ENCODE data around the gene GALNTL6. TPM values are rescaled to one million over a fixed set of nuclear protein-coding genes. Genes with fewer than 3 reads are reported as not detected.
A peak's percentile ranks its signal among the peaks of the same experiment; 100 is the strongest.

Gene GALNTL6
- total and polyA plus RNA-seq, 9 of the 15 experiments (the other 6 are each of a cell fraction or from before 2014, with no cell fraction given) = 0.18 to 0.50 (median 0.29) TPM

GRCh38 chr4:172895699-172896098 lies 1082.5 kb downstream of the GALNTL6 start:
- intact Hi-C loops (cut with micrococcal nuclease) (loop anchor here (10.0 kb wide), 2 partner anchors 359 to 519 kb away; no protein-coding TSS in a partner anchor), in situ Hi-C loops (cut with MboI) (no loop called here)
- 7% methylated on average over 3 of the region's 3 CpGs for WGBS (ENCODE audit: insufficient coverage, low coverage, missing lambda C conversion rate)
- no peak for DNase-seq (ENCODE audit: extremely low read depth in 1 of 4, low spot score in 3 of 4)
- ATAC-seq = no peak
- Histone ChIP-seq H3K27ac (ENCODE audit: extremely low read depth, low read depth, low read length) (no peak overlapping the region), H3K4me1 (replicated peaks in 1 of 2; ENCODE audit: control insufficient read depth in 2 of 2, insufficient read depth in 2 of 2, low read length in 2 of 2) (no peaks in the 10 kb centered on the region), H3K4me2 (ENCODE audit: insufficient read depth, low read length) (no peak overlapping the region), H3K4me3 (no peak overlapping the region), H3K27me3 (ENCODE audit: control insufficient read depth in 2 of 2, insufficient read depth in 2 of 2, low read length in 2 of 2) (no peaks in the 10 kb centered on the region), H2AFZ (ENCODE audit: low read depth, low read length) (no peak overlapping the region), H3K9me3 (replicated peaks; ENCODE audit: control insufficient read depth, insufficient read depth, low read depth, low read length) (no peaks in the 10 kb centered on the region; the same call in 1 of the 2 replicates), H3K9ac (ENCODE audit: insufficient read depth in 1 of 2, low read depth in 2 of 2, low read length in 2 of 2) (no peak overlapping the region), H3K9me1 (ENCODE audit: control insufficient read depth, insufficient read depth, low read length) (no peaks in the 10 kb centered on the region), H3K79me2 (ENCODE audit: control insufficient read depth, insufficient read depth, low read length) (no peaks in the 10 kb centered on the region), H4K20me1 (replicated peaks; ENCODE audit: control insufficient read depth, insufficient read depth, low read length) (no peaks in the 10 kb centered on the region), H3K36me3 (ENCODE audit: control insufficient read depth, insufficient read depth, low read length) (no peaks in the 10 kb centered on the region)
- POLR2A ChIA-PET = no interaction called here
- CTCF ChIA-PET (ENCODE audit: low intra/inter-chr PET ratio) = no interaction called here
- FAIRE-seq = no peak
- BruUV-seq (replicated peaks) = no TSS peak
- TF ChIP-seq, protein P1, sequence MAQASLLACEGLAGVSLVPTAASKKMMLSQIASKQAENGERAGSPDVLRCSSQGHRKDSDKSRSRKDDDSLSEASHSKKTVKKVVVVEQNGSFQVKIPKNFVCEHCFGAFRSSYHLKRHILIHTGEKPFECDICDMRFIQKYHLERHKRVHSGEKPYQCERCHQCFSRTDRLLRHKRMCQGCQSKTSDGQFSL (CRISPR knock-in tag; IDR thresholded peaks at IDR 0.05) = no peak
- TF ChIP-seq, protein P1 (tag; IDR thresholded peaks at IDR 0.05) = no peak
- TF ChIP-seq ETV6 (IDR thresholded peaks at IDR 0.05; ENCODE audit: borderline replicate concordance in 1 of 2, low read depth in 2 of 2, low read length in 1 of 2) (no peak), ETV6 (CRISPR knock-in tag; IDR thresholded peaks at IDR 0.05; ENCODE audit: borderline replicate concordance) (no peak), ZNF445 (CRISPR knock-in tag; IDR thresholded peaks at IDR 0.05; ENCODE audit: low read depth) (no peak), ZNF780A (CRISPR knock-in tag; IDR thresholded peaks at IDR 0.05) (no peak), TCF7 (IDR thresholded peaks at IDR 0.05; ENCODE audit: borderline replicate concordance) (no peak), MIER1 (IDR thresholded peaks at IDR 0.05; ENCODE audit: low read depth) (no peak), TRIM28 (IDR thresholded peaks at IDR 0.05) (peak; percentile 82; the same call in 1 of the 2 replicates), PURB (CRISPR knock-in tag; IDR thresholded peaks at IDR 0.05; ENCODE audit: low read depth) (no peak), PHF21A (IDR thresholded peaks at IDR 0.05; ENCODE audit: borderline replicate concordance, low read depth) (no peak), PHB2 (IDR thresholded peaks at IDR 0.05; ENCODE audit: low read depth) (no peak), ZNF175 (CRISPR knock-in tag; IDR thresholded peaks at IDR 0.05; ENCODE audit: low read depth) (no peak), MXI1 (IDR thresholded peaks at IDR 0.05; ENCODE audit: low read depth, low read length) (no peak), KHSRP (IDR thresholded peaks at IDR 0.05) (no peak), PRDM10 (IDR thresholded peaks at IDR 0.05; ENCODE audit: partially characterized antibody) (no peak)
- TF ChIP-seq, protein P2, sequence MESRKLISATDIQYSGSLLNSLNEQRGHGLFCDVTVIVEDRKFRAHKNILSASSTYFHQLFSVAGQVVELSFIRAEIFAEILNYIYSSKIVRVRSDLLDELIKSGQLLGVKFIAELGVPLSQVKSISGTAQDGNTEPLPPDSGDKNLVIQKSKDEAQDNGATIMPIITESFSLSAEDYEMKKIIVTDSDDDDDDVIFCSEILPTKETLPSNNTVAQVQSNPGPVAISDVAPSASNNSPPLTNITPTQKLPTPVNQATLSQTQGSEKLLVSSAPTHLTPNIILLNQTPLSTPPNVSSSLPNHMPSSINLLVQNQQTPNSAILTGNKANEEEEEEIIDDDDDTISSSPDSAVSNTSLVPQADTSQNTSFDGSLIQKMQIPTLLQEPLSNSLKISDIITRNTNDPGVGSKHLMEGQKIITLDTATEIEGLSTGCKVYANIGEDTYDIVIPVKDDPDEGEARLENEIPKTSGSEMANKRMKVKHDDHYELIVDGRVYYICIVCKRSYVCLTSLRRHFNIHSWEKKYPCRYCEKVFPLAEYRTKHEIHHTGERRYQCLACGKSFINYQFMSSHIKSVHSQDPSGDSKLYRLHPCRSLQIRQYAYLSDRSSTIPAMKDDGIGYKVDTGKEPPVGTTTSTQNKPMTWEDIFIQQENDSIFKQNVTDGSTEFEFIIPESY (CRISPR knock-in tag; IDR thresholded peaks at IDR 0.05) = no peak
- TF ChIP-seq, protein P3, sequence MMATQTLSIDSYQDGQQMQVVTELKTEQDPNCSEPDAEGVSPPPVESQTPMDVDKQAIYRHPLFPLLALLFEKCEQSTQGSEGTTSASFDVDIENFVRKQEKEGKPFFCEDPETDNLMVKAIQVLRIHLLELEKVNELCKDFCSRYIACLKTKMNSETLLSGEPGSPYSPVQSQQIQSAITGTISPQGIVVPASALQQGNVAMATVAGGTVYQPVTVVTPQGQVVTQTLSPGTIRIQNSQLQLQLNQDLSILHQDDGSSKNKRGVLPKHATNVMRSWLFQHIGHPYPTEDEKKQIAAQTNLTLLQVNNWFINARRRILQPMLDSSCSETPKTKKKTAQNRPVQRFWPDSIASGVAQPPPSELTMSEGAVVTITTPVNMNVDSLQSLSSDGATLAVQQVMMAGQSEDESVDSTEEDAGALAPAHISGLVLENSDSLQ (IDR thresholded peaks at IDR 0.05) = no peak

Data from K562 (cell line).